ENCODE results near the gene ETV6.
A peak's percentile ranks its signal among the peaks of the same experiment; 100 is the strongest.
"Not testable (repeated sequence)": the region's sequence is repeated elsewhere in the genome, so short reads cannot be mapped to it uniquely, and the experiment has no call there.

Gene ETV6

GRCh38 chr12:11649413-11650285 is at the start of gene ETV6:
Gene ETV6 (plus strand): TSS chr12:11649674. CDS start chr12:11650128, 454 bp downstream.
- DNase-seq, result peak; percentile 79

- no peak for DNase-seq
These were observed 49.3 kb upstream of the ETV6 start for GRCh38 chr12:11600199-11600598.

- DNase-seq, result no peak
These were observed 47.8 kb upstream of the ETV6 start for GRCh38 chr12:11601647-11602046.

GRCh38 chr12:11607313-11608081 is 42.0 kb upstream of the ETV6 start:
- no peak for DNase-seq

GRCh38 chr12:11609045-11609444 is 40.4 kb upstream of the ETV6 start:
- no peak for DNase-seq

GRCh38 chr12:11615481-11615880 is 34.0 kb upstream of the ETV6 start:
- peak; percentile 54 for DNase-seq

- DNase-seq, result no peak
These were observed 31.4 kb upstream of the ETV6 start for GRCh38 chr12:11618046-11618445.

GRCh38 chr12:11621797-11622423 is 27.6 kb upstream of the ETV6 start:
- no peak for DNase-seq

GRCh38 chr12:11622876-11623281 is 26.6 kb upstream of the ETV6 start:
- DNase-seq, result no peak

GRCh38 chr12:11623382-11623781 is 26.1 kb upstream of the ETV6 start:
- no peak for DNase-seq

- DNase-seq, result no peak
These were observed 25.4 kb upstream of the ETV6 start for GRCh38 chr12:11624116-11624515.

- not testable (repeated sequence) for DNase-seq
These were observed 21.8 kb upstream of the ETV6 start for GRCh38 chr12:11627709-11628108.

GRCh38 chr12:11628353-11628752 is 21.1 kb upstream of the ETV6 start:
- no peak for DNase-seq

GRCh38 chr12:11630046-11630706 is 19.3 kb upstream of the ETV6 start:
- DNase-seq, result peak; percentile 33

- no peak for DNase-seq
These were observed 18.2 kb upstream of the ETV6 start for GRCh38 chr12:11631288-11631687.

- DNase-seq, result not testable (repeated sequence)
These were observed 17.6 kb upstream of the ETV6 start for GRCh38 chr12:11631881-11632280.

GRCh38 chr12:11633968-11634367 is 15.5 kb upstream of the ETV6 start:
- DNase-seq, result no peak

- DNase-seq, result no peak
These were observed 14.1 kb upstream of the ETV6 start for GRCh38 chr12:11635341-11635740.

- no peak for DNase-seq
These were observed 11.1 kb upstream of the ETV6 start for GRCh38 chr12:11638315-11638916.

GRCh38 chr12:11639454-11639853 is 10.0 kb upstream of the ETV6 start:
- no peak for DNase-seq

GRCh38 chr12:11641522-11641921 is 8.0 kb upstream of the ETV6 start:
- DNase-seq, result no peak

GRCh38 chr12:11642785-11643184 is 6.7 kb upstream of the ETV6 start:
- no peak for DNase-seq

- DNase-seq, result no peak
These were observed 4.1 kb upstream of the ETV6 start for GRCh38 chr12:11645391-11645790.
